IMR-90 (cell line): Measurements from ENCODE around the gene PACS1. TPM values are rescaled to one million over a fixed set of nuclear protein-coding genes. Genes with fewer than 3 reads are reported as not detected.
A peak's percentile ranks its signal among the peaks of the same experiment; 100 is the strongest.

ENCODE experiments used
- polyA plus RNA-seq, 3 experiments: library from polyadenylated mRNA; depleted of rRNA; stranded (reverse); fragments of >200 nt; gene quantifications; 2 replicates each; pipeline ENCODE4 v1.2.3, GENCODE V29; 2012; ENCODE audit warnings: low replicate concordance in 1 of 3
- total RNA-seq: library from RNA; depleted of rRNA; stranded (reverse); fragments of >200 nt; gene quantifications from 2 replicates; pipeline ENCODE4 v1.2.3, GENCODE V29; 2012
- TF ChIP-seq, protein P1 (sequence below): conservative IDR thresholded peaks from 2 replicates; pipeline ENCODE4 v1.5.1; 2012; ENCODE audit warnings: mild to moderate bottlenecking, low read depth, low read length, improper control_type of control experiment

The PACS1 gene
- total and polyA plus RNA-seq, 2 of the 4 experiments (the other 2 are of a cell fraction) = 7.3 to 32.0 TPM

DNA sequence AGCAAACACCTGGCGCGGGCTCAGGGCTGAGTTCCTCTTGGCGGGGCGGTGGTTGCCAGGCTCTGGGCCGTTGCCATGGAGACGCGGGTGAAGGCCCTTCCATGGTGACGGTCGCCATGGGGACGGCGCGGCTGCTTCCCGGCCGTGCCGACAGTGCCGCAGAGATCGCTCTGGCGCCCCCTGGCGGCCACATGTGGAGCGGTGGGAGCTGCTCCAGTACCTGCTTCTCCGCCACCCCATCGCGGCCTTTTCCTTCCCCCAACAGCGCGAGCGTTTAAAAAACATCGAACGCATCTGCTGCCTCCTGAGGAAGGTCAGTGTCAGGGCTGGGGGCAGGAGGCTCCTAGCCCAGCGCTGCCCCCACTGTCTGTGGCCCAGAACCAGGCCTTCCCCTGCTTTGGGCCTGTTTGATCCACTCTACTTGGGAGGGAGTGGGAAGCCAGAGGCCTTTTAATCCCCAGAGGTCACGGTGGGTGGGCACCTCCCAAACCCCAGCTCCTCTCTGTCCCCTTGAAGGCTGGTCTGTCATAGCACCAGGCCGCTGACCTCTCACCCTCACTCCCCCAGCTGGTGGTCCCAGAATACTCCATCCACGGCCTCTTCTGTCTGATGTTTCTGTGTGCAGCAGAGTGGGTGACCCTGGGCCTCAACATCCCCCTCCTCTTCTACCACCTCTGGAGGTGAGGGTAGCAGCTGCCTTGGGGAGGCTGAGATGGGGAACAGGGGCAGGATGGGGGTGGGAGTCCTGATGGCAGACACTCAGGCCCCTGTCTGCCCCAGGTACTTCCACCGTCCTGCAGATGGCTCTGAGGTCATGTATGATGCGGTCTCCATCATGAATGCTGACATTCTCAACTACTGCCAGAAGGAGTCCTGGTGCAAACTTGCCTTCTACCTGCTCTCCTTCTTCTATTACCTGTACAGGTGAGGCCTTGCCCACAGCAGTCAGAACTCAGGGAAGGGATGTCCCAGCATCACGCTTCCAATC, 212.7 kb downstream of the PACS1 start (continued):
- TF ChIP-seq, protein P1, sequence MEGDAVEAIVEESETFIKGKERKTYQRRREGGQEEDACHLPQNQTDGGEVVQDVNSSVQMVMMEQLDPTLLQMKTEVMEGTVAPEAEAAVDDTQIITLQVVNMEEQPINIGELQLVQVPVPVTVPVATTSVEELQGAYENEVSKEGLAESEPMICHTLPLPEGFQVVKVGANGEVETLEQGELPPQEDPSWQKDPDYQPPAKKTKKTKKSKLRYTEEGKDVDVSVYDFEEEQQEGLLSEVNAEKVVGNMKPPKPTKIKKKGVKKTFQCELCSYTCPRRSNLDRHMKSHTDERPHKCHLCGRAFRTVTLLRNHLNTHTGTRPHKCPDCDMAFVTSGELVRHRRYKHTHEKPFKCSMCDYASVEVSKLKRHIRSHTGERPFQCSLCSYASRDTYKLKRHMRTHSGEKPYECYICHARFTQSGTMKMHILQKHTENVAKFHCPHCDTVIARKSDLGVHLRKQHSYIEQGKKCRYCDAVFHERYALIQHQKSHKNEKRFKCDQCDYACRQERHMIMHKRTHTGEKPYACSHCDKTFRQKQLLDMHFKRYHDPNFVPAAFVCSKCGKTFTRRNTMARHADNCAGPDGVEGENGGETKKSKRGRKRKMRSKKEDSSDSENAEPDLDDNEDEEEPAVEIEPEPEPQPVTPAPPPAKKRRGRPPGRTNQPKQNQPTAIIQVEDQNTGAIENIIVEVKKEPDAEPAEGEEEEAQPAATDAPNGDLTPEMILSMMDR = peak; percentile 96
